CD14-positive monocyte (primary cell): ENCODE data around the gene HSD17B8. TPM values are rescaled to one million over a fixed set of nuclear protein-coding genes. Genes with fewer than 3 reads are reported as not detected.

ENCODE experiments used
- DNase-seq, 3 donors: peaks; one replicate each; pipeline ENCODE4 v3.0.0-alpha.2; 2011 to 2022
- H2AFZ ChIP-seq: 2 replicates; pipeline ENCODE4 v1.6.0; 2012; ENCODE audit warnings: mild to moderate bottlenecking, low read depth, low read length, inconsistent platforms; ENCODE audit not compliant: insufficient read depth, poor library complexity, severe bottlenecking
- H3K27ac ChIP-seq, 2 donors: 1 replicate in 1 of 2; 2 replicates in 1 of 2; pipeline ENCODE4 v1.5.1; 2012 to 2013; ENCODE audit warnings: low read length in 2 of 2, control low read depth in 1 of 2, inconsistent platforms in 1 of 2, low read depth in 1 of 2, mild to moderate bottlenecking in 1 of 2
- H3K27me3 ChIP-seq, 2 donors: one replicate each; pipeline versions ENCODE4 v1.6.0 to v1.6.1; 2011 to 2013; ENCODE audit warnings: low read length in 2 of 2; ENCODE audit not compliant: control insufficient read depth in 2 of 2, insufficient read depth in 2 of 2
- H3K36me3 ChIP-seq, 2 donors: replicated peaks in 1 of 2; 1 replicate in 1 of 2; 2 replicates in 1 of 2; pipeline versions ENCODE4 v1.5.1 to v1.6.1; 2012 to 2013; ENCODE audit warnings: low read length in 2 of 2, control low read depth in 1 of 2, inconsistent platforms in 1 of 2, mild to moderate bottlenecking in 1 of 2; ENCODE audit not compliant: insufficient read depth in 2 of 2, control insufficient read depth in 1 of 2
- H3K4me1 ChIP-seq, 2 donors: 1 replicate in 1 of 2; 2 replicates in 1 of 2; pipeline versions ENCODE4 v1.5.1 to v1.6.1; 2012 to 2013; ENCODE audit warnings: low read length in 2 of 2, control low read depth in 1 of 2, inconsistent platforms in 1 of 2, mild to moderate bottlenecking in 1 of 2, moderate library complexity in 1 of 2; ENCODE audit not compliant: insufficient read depth in 2 of 2, control insufficient read depth in 1 of 2
- H3K4me2 ChIP-seq: replicated peaks from 2 replicates; pipeline ENCODE3; 2012; ENCODE audit warnings: low read length, moderate library complexity, mild to moderate bottlenecking; ENCODE audit not compliant: poor library complexity, severe bottlenecking; ENCODE audit errors: extremely low read depth
- H3K4me3 ChIP-seq, 3 experiments: fragments of 200-600 bp in 1 of 3; sonication (generic) in 1 of 3; replicated peaks in 1 of 3; 1 replicate in 2 of 3; 2 replicates in 1 of 3; pipeline ENCODE4 v1.5.1; 2011 to 2013; ENCODE audit warnings: low read length in 3 of 3, mild to moderate bottlenecking in 3 of 3, control low read depth in 2 of 3, low read depth in 2 of 3, inconsistent platforms in 1 of 3, moderate library complexity in 1 of 3
- H3K79me2 ChIP-seq: 2 replicates; pipeline ENCODE4 v1.6.0; 2012; ENCODE audit warnings: mild to moderate bottlenecking, control low read depth, inconsistent platforms, low read length, moderate library complexity; ENCODE audit not compliant: insufficient read depth
- H3K9ac ChIP-seq: 2 replicates; pipeline ENCODE4 v1.6.0; 2017; ENCODE audit warnings: low read length, mild to moderate bottlenecking; ENCODE audit not compliant: insufficient read depth, poor library complexity, severe bottlenecking
- H3K9me3 ChIP-seq, 2 donors: replicated peaks in 1 of 2; 1 replicate in 1 of 2; 2 replicates in 1 of 2; pipeline versions ENCODE4 v1.5.1 to v1.6.1; 2012 to 2013; ENCODE audit warnings: low read length in 2 of 2, control low read depth in 1 of 2; ENCODE audit not compliant: control insufficient read depth in 1 of 2, insufficient read depth in 1 of 2
- H4K20me1 ChIP-seq: 2 replicates; pipeline ENCODE4 v1.6.0; 2012; ENCODE audit warnings: mild to moderate bottlenecking, low read length, control low read depth, moderate library complexity; ENCODE audit not compliant: insufficient read depth
- H3K27ac Mint-ChIP-seq, 7 donors: one replicate each; pipeline ENCODE4 v1.8.0; 2020; ENCODE audit warnings: mild to moderate bottlenecking in 7 of 7, mixed read lengths in 7 of 7, moderate library complexity in 6 of 7, inconsistent platforms in 2 of 7
- H3K27me3 Mint-ChIP-seq, 3 donors: one replicate each; pipeline ENCODE4 v1.8.0; 2021 to 2022; ENCODE audit warnings: low read depth in 3 of 3, mild to moderate bottlenecking in 3 of 3, mixed read lengths in 3 of 3, moderate library complexity in 3 of 3, inconsistent platforms in 1 of 3
- H3K36me3 Mint-ChIP-seq, 2 donors: one replicate each; pipeline ENCODE4 v1.8.0; 2020; ENCODE audit warnings: mixed read lengths in 2 of 2, inconsistent platforms in 1 of 2, mild to moderate bottlenecking in 1 of 2
- H3K4me1 Mint-ChIP-seq: one replicate; pipeline ENCODE4 v1.8.0; 2020; ENCODE audit warnings: mild to moderate bottlenecking, mixed read lengths
- H3K4me3 Mint-ChIP-seq, 2 donors: one replicate each; pipeline ENCODE4 v1.8.0; 2020; ENCODE audit warnings: mild to moderate bottlenecking in 2 of 2, mixed read lengths in 2 of 2, moderate library complexity in 1 of 2
- H3K9me3 Mint-ChIP-seq, 7 donors: one replicate each; pipeline ENCODE4 v1.8.0; 2020 to 2022; ENCODE audit warnings: mixed read lengths in 7 of 7, mild to moderate bottlenecking in 6 of 7, moderate library complexity in 6 of 7, inconsistent platforms in 2 of 7
- WGBS: methylation state at CpG from one replicate; pipeline ENCODE4 v1.1.5; 2013; ENCODE audit warnings: missing lambda C conversion rate; ENCODE audit not compliant: insufficient coverage; 5-methylcytosine and 5-hydroxymethylcytosine counted together
- intact Hi-C, 2 donors: fragments of 100-400 bp; cut with micrococcal nuclease; formaldehyde crosslinking; loops; one replicate each; pipeline versions ENCODE4 v1.15.0 to v1.15.1; 2023
- polyA plus RNA-seq, 3 donors: library from polyadenylated mRNA; depleted of rRNA in 1 of 3; unstranded in 2 of 3; stranded (reverse) in 1 of 3; fragments of 300-500 nt in 2 of 3; fragments of >200 nt in 1 of 3; fragmentation: Illumina TruSeq in 2 of 3; gene quantifications; 1 replicate in 2 of 3; 2 replicates in 1 of 3; pipeline ENCODE4 v1.2.3, GENCODE V29; 2012 to 2021
- TF ChIP-seq, protein P1 (sequence below): fragments of 200-600 bp; IDR thresholded peaks from one replicate; pipeline ENCODE4 v1.8.0; 2022; ENCODE audit warnings: antibody characterized with exemption, mild to moderate bottlenecking

HSD17B8 gene
- polyA plus RNA-seq, 3 donors, result 3.8 to 10.6 (median 4.7) TPM

DNA sequence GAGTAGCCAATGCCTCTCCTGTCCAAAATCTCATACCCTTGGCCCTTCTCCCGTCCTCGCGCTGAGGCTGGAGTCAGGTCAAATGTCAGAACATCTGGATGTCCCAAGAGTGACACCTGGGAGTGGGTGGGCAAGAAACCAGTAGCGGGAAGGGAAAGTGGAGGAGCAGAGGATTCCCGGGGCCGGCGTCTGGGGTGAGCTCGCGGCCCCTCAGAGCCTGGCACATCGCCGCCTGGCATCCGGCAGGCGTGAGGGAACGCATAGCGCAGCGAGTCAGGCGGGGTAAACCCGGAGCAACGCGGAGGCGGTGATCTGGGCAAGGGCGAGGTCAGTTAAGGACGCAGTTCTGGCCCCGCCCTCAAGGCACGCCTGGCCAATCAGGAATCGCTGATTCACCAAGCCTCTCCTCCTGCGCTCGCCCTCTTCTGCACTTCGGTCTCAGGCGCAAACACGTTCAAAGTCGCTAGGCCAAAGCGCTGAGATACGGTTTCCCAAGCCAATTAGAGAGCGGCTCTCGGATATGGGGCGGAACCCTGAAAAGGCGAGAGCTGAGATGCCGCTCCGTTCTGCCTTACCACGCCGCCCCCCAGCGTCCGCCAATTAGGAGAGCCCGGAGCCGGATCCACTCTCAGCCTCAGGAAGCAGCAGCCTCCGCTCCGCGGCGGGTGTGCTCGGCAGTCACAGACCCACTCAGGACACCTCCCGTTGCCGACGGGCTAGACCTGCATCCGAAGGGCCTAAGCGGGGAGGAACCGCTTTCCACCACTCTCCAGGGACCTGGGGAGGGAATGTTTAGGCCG lies 44.7 kb downstream of the HSD17B8 start:
- Histone ChIP-seq H3K4me3 (peak overlapping the region; percentile 43 to 77 (median 58)), H3K9ac (peak overlapping the region; percentile 71), H3K4me1 (peaks cover 24 to 29% of the 10 kb centered on the region in 2 donors), H3K9me3 (no peaks in the 10 kb centered on the region), H3K27me3 (no peaks in the 10 kb centered on the region), H3K4me2 (peak overlapping the region; percentile 84), H4K20me1 (no peaks in the 10 kb centered on the region), H3K27ac (peak overlapping the region; percentile 92 to 93), H3K36me3 (peaks cover 10 to 21% of the 10 kb centered on the region in 2 donors), H2AFZ (peak overlapping the region; percentile 90), H3K79me2 (peaks cover 4% of the 10 kb centered on the region)
- H3K4me1 Mint-ChIP-seq, result peaks cover 32% of the 10 kb centered on the region
- H3K27ac Mint-ChIP-seq, result peak overlapping the region; percentile 91 to 97 (median 96)
- peak; percentile 99 for DNase-seq
- intact Hi-C loops, result loop anchor here (2.0 to 10.0 kb wide), 10 partner anchors 37 to 314 kb away; partner anchors contain the start of genes COL11A2 (in 1 of the 2), RXRB (in 1 of the 2) and SLC39A7 (in 1 of the 2)
- WGBS, result under 1% methylated on average over 52 of the region's 58 CpGs
- H3K36me3 Mint-ChIP-seq, result peaks cover 19 to 21% of the 10 kb centered on the region in 2 donors
- TF ChIP-seq, protein P1, sequence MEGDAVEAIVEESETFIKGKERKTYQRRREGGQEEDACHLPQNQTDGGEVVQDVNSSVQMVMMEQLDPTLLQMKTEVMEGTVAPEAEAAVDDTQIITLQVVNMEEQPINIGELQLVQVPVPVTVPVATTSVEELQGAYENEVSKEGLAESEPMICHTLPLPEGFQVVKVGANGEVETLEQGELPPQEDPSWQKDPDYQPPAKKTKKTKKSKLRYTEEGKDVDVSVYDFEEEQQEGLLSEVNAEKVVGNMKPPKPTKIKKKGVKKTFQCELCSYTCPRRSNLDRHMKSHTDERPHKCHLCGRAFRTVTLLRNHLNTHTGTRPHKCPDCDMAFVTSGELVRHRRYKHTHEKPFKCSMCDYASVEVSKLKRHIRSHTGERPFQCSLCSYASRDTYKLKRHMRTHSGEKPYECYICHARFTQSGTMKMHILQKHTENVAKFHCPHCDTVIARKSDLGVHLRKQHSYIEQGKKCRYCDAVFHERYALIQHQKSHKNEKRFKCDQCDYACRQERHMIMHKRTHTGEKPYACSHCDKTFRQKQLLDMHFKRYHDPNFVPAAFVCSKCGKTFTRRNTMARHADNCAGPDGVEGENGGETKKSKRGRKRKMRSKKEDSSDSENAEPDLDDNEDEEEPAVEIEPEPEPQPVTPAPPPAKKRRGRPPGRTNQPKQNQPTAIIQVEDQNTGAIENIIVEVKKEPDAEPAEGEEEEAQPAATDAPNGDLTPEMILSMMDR, result no peak
- H3K27me3 Mint-ChIP-seq, result peaks cover 7 to 13% (median 7%) of the 10 kb centered on the region in 3 donors
- no peaks in the 10 kb centered on the region for H3K9me3 Mint-ChIP-seq
- peak overlapping the region; percentile 81 to 92 for H3K4me3 Mint-ChIP-seq

DNA sequence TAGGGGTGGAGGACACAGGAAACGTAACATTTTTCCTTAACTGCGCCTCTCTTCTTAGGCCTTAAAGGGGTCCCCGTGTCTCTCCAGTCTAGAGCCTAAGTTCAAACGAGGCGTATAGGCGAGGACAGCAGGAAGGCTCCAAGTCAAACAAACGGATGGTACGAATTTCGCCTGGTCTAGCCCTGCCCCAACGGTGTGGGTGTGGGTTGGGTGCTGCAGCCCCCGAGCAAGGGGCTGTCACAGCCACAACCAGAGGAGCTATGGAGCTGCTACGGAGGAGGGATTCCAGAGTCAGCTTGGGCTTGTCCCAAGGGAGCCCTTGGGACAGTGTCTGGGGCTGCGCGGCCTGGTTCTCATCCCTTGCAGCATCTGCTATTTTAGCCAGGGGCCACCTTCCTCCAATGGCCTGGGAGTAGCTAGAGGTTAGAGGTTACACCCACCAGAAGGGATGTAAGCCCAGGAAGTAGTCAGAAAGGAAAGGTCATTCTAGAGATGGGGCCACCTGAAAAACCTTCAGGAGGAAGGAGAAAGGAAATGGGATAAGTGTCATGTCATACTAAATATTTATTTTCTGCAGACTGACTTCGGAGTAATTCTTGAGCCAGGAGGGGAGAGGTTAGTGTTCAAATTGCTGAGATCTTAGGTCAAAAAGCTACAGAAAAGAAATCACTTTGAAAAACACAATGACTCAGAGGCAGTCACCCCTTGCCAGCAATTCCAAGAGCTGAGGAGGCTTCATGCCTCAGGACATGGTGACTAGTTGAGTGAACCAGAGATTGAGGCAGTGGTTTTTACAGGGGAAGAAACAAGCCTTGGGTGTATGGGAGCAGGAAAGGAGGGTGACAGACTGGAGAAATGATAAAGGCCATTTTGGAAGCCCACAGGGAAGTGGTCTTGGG lies 45.5 kb downstream of the HSD17B8 start:
- H3K4me2 ChIP-seq, result peak overlapping the region; percentile 84
- H3K36me3 ChIP-seq, result peaks cover 10 to 21% of the 10 kb centered on the region in 2 donors
- peak overlapping the region; percentile 92 to 93 for H3K27ac ChIP-seq
- Mint-ChIP-seq H3K4me1 (peaks cover 32% of the 10 kb centered on the region), H3K27me3 (peaks cover 7 to 13% (median 7%) of the 10 kb centered on the region in 3 donors), H3K4me3 (peak overlapping the region; percentile 81 to 87), H3K36me3 (peaks cover 19 to 23% of the 10 kb centered on the region in 2 donors), H3K27ac (peak overlapping the region; percentile 91 to 97 (median 94)), H3K9me3 (no peaks in the 10 kb centered on the region)
- peak in 1 of 3 donors; percentile 29 for DNase-seq
- 6% methylated on average over 12 of the region's 15 CpGs for WGBS
- H3K9me3 ChIP-seq, result no peaks in the 10 kb centered on the region
- H3K9ac ChIP-seq, result peak overlapping the region; percentile 71
- H3K79me2 ChIP-seq, result peaks cover 4% of the 10 kb centered on the region
- H3K4me3 ChIP-seq, result peak overlapping the region; percentile 43 to 77 (median 58)
- H4K20me1 ChIP-seq, result no peaks in the 10 kb centered on the region
- TF ChIP-seq, protein P1, result no peak
- intact Hi-C loops, result loop anchor here (2.0 to 10.0 kb wide), 10 partner anchors 38 to 315 kb away; partner anchors contain the start of genes COL11A2 (in 1 of the 2), RXRB (in 1 of the 2) and SLC39A7 (in 1 of the 2)
- H3K4me1 ChIP-seq, result peaks cover 24 to 29% of the 10 kb centered on the region in 2 donors
- no peaks in the 10 kb centered on the region for H3K27me3 ChIP-seq
- H2AFZ ChIP-seq, result peak overlapping the region; percentile 90
